Activated CD8-positive, alpha-beta T cell treated with anti-CD3 and anti-CD28 coated beads for 36 hours (primary cell): ENCODE measurements around the gene STIM1. TPM values are rescaled to one million over a fixed set of nuclear protein-coding genes. Genes with fewer than 3 reads are reported as not detected.

ENCODE experiments used
- ATAC-seq: fragments of 200-7000 bp; cut with Tn5 transposase; one replicate; pipeline ENCODE4 v1.10.0; 2021; ENCODE audit warnings: mild to moderate bottlenecking, moderate library complexity
- CTCF ChIA-PET: fragments of 350-600 bp; sonication (Branson Sonifier 250); formaldehyde crosslinking; loops from one replicate; lab custom pipeline; 2021; ENCODE audit warnings: antibody characterized with exemption; lab: Charles Lee
- POLR2A ChIA-PET: fragments of 350-600 bp; sonication (Branson Sonifier 250); formaldehyde crosslinking; loops from one replicate; lab custom pipeline; 2021; ENCODE audit warnings: antibody characterized with exemption; lab: Charles Lee
- DNase-seq: peaks from one replicate; pipeline ENCODE4 v3.0.0-alpha.2; 2020
- H3K27ac Mint-ChIP-seq: one replicate; pipeline ENCODE4 v1.8.0; 2021; ENCODE audit warnings: mild to moderate bottlenecking, mixed read lengths
- H3K27me3 Mint-ChIP-seq: one replicate; pipeline ENCODE4 v1.8.0; 2021; ENCODE audit warnings: mixed read lengths
- H3K36me3 Mint-ChIP-seq: one replicate; pipeline ENCODE4 v1.8.0; 2021; ENCODE audit warnings: low read depth, mixed read lengths
- H3K4me1 Mint-ChIP-seq: one replicate; pipeline ENCODE4 v1.8.0; 2021; ENCODE audit warnings: low read depth, mixed read lengths
- H3K4me3 Mint-ChIP-seq: one replicate; pipeline ENCODE4 v1.8.0; 2021; ENCODE audit warnings: mild to moderate bottlenecking, moderate library complexity, mixed read lengths
- H3K9me3 Mint-ChIP-seq: one replicate; pipeline ENCODE4 v1.8.0; 2021; ENCODE audit warnings: mixed read lengths
- CTCF ChIP-seq: fragments of 200-600 bp; IDR thresholded peaks from one replicate; pipeline ENCODE4 v1.8.0; 2022; ENCODE audit warnings: antibody characterized with exemption, mild to moderate bottlenecking
- intact Hi-C: fragments of 100-400 bp; cut with micrococcal nuclease; formaldehyde crosslinking; loops from one replicate; pipeline ENCODE4 v1.10.0; 2022
- total RNA-seq, 2 experiments: library from RNA; stranded (reverse); gene quantifications; one replicate each; pipeline ENCODE4 v1.2.3, GENCODE V29; 2021

Gene STIM1
- total RNA-seq, 2 experiments from 2014 or later: 60.8 to 61.4 TPM

GRCh38 chr11:3905080-3905953 lies 49.9 kb downstream of the STIM1 start:
- DNase-seq (peak; percentile 83), ATAC-seq (peak; percentile 97)
- CTCF ChIA-PET: interaction anchor here (0.7 to 5.1 kb wide), 10 partner anchors 8 to 167 kb away, joined by 3 to 41 read pairs (median 3); partner anchors contain the start of gene STIM1
- TF ChIP-seq CTCF: no peak
- H3K36me3 Mint-ChIP-seq: no peaks in the 10 kb centered on the region
- intact Hi-C loops: no loop called here
- peak overlapping the region; percentile 74 for H3K27ac Mint-ChIP-seq
- peaks cover 77% of the 10 kb centered on the region for H3K4me1 Mint-ChIP-seq
- no peaks in the 10 kb centered on the region for H3K27me3 Mint-ChIP-seq
- H3K4me3 Mint-ChIP-seq: no peak overlapping the region
- H3K9me3 Mint-ChIP-seq: no peaks in the 10 kb centered on the region
- POLR2A ChIA-PET: interaction anchor here (0.8 to 1.4 kb wide), 4 partner anchors 8 to 50 kb away, joined by 3 to 7 read pairs (median 3); partner anchors contain the start of gene STIM1

GRCh38 chr11:3906166-3906565 lies 50.7 kb downstream of the STIM1 start:
- Mint-ChIP-seq H3K4me1 (peaks cover 78% of the 10 kb centered on the region), H3K36me3 (no peaks in the 10 kb centered on the region), H3K27ac (peak overlapping the region; percentile 74), H3K9me3 (no peaks in the 10 kb centered on the region), H3K27me3 (no peaks in the 10 kb centered on the region), H3K4me3 (no peak overlapping the region)
- POLR2A ChIA-PET: interaction anchor here (1.4 kb wide), 3 partner anchors 9 to 51 kb away, joined by 3 to 7 read pairs (median 3); partner anchors contain the start of gene STIM1
- no peak for DNase-seq
- intact Hi-C loops: no loop called here
- no peak for TF ChIP-seq CTCF
- peak; percentile 32 for ATAC-seq
- CTCF ChIA-PET: interaction anchor here (0.9 to 5.1 kb wide), 7 partner anchors 12 to 166 kb away, joined by 3 to 41 read pairs (median 3); partner anchors contain the start of gene STIM1

- no peak for TF ChIP-seq CTCF
Measured at GRCh38 chr11:3907590-3907989, 52.1 kb downstream of the STIM1 start.

DNA sequence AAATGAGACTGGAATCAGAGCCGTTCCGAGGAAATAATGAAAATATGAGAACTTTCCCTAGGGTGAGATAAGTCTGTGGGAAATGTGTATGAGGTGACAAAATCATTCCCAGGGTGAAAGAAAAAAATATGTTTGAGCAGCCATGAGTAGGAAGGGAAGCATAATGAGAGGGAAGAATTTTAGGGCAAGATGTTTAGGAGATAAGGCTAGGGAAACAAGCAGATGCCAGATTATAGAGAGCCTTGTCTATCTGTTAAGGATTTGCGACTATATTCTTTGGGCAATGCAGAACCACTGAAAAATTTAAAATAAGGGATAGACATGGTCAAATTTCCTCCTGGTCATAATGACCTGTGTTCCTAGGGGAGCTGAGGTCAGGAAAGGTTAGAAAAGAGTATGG lies 54.4 kb downstream of the STIM1 start:
- no peak overlapping the region for H3K4me3 Mint-ChIP-seq
- CTCF ChIA-PET: interaction anchor here (1.1 to 2.2 kb wide), 3 partner anchors 9 to 163 kb away, joined by 3 to 8 read pairs (median 4); no protein-coding TSS in a partner anchor
- ATAC-seq (no peak), DNase-seq (no peak)
- H3K27me3 Mint-ChIP-seq: no peaks in the 10 kb centered on the region
- H3K4me1 Mint-ChIP-seq: peaks cover 64% of the 10 kb centered on the region
- POLR2A ChIA-PET: no interaction called here
- intact Hi-C loops: no loop called here
- no peaks in the 10 kb centered on the region for H3K9me3 Mint-ChIP-seq
- TF ChIP-seq CTCF: no peak
- H3K36me3 Mint-ChIP-seq: peaks cover 2% of the 10 kb centered on the region
- H3K27ac Mint-ChIP-seq: no peak overlapping the region

More at GRCh38 chr11:3907590-3907989, 52.1 kb downstream of the STIM1 start:
- no peaks in the 10 kb centered on the region for H3K9me3 Mint-ChIP-seq
- no peak overlapping the region for H3K4me3 Mint-ChIP-seq
- H3K27me3 Mint-ChIP-seq: no peaks in the 10 kb centered on the region
- CTCF ChIA-PET: interaction anchor here (5.1 kb wide), 1 partner anchor 53 kb away, joined by 41 read pairs; the partner anchor contains the start of gene STIM1
- POLR2A ChIA-PET: interaction anchor here (0.7 kb wide), 1 partner anchor 47 kb away, joined by 3 read pairs; no protein-coding TSS in a partner anchor
- no peak for ATAC-seq
- intact Hi-C loops: no loop called here
- no peaks in the 10 kb centered on the region for H3K36me3 Mint-ChIP-seq
- H3K27ac Mint-ChIP-seq: peak overlapping the region; percentile 35
- DNase-seq: peak; percentile 26
- H3K4me1 Mint-ChIP-seq: peaks cover 71% of the 10 kb centered on the region
